ENCODE results near the gene XYLT2. TPM values are rescaled to one million over a fixed set of nuclear protein-coding genes. Genes with fewer than 3 reads are reported as not detected.

Gene XYLT2
- total and polyA plus RNA-seq, 2 donors (not counting 3 experiments of a cell fraction or from before 2014, with no cell fraction given) = 19.1 to 26.6 TPM

DNA sequence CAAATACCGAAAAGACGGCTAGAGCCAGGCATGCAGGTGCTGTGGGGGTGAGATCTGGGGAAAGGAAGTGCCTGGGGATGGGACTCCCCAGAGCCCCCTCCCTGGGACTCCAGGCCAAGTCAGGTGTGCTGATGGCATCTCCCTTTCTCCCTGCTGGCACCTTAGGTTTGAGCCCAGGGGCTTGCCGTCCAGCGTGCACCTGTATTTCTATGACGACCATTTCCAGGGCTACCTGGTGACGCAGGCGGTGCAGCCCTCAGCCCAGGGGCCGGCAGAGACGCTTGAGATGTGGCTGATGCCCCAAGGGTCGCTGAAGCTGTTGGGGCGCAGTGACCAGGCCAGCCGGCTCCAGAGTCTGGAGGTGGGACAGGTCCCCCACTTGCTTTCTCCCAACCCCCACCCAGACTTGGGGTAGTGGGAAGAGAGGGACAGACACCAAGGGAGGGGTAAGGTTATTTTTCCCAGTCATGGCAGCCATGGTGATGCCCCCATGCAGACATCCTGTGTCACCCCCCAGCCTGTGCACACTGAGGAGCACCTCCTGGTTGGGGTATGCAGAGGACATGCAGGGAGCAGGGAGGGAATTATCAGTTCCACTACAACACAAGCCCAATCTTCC, 11.1 kb downstream of the XYLT2 start:
- CTCF ChIA-PET = no interaction called here

More for the DNA sequence above, 11.1 kb downstream of the XYLT2 start:
- Histone ChIP-seq H3K4me2 (ENCODE audit: insufficient read depth, low read length) (no peak overlapping the region), H3K27me3 (ENCODE audit: control insufficient read depth in 2 of 2, insufficient read depth in 2 of 2, low read length in 2 of 2) (no peaks in the 10 kb centered on the region), H3K4me1 (ENCODE audit: control insufficient read depth, extremely low read depth, insufficient read depth, low read length) (no peaks in the 10 kb centered on the region), H3K27ac (ENCODE audit: insufficient read depth, low read depth, low read length) (no peak overlapping the region), H3K9me3 (replicated peaks; ENCODE audit: control insufficient read depth, insufficient read depth, low read length) (no peaks in the 10 kb centered on the region), H2AFZ (ENCODE audit: low read depth, low read length) (no peak overlapping the region), H3K36me3 (ENCODE audit: control insufficient read depth in 2 of 2, extremely low read depth in 1 of 2, insufficient read depth in 2 of 2, low read length in 2 of 2) (peaks cover 3 to 39% of the 10 kb centered on the region in 2 experiments), H4K20me1 (replicated peaks; ENCODE audit: control insufficient read depth, extremely low read depth, insufficient read depth, low read length) (no peaks in the 10 kb centered on the region), H3K4me3 (replicated peaks in 1 of 3; ENCODE audit: insufficient read depth in 1 of 3, low read depth in 1 of 3, low read length in 3 of 3) (no peak overlapping the region), H3K79me2 (ENCODE audit: control insufficient read depth, insufficient read depth, low read length) (no peaks in the 10 kb centered on the region), H3K9me1 (replicated peaks; ENCODE audit: control insufficient read depth, extremely low read depth, insufficient read depth, low read length) (no peaks in the 10 kb centered on the region), H3K9ac (replicated peaks; ENCODE audit: extremely low read depth, insufficient read depth, low read length) (no peak overlapping the region)
- intact Hi-C loops (cut with micrococcal nuclease) (no loop called here), dilution Hi-C loops (cut with MboI; ENCODE audit: extremely low pct_ligation_motif_present, low sequenced_read_pairs) (no loop called here)
- POLR2A ChIA-PET = no interaction called here
- TF ChIP-seq, protein P1, sequence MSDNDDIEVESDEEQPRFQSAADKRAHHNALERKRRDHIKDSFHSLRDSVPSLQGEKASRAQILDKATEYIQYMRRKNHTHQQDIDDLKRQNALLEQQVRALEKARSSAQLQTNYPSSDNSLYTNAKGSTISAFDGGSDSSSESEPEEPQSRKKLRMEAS (IDR thresholded peaks at IDR 0.05; ENCODE audit: insufficient read depth, insufficient read length) = no peak
- TF ChIP-seq, protein P2, sequence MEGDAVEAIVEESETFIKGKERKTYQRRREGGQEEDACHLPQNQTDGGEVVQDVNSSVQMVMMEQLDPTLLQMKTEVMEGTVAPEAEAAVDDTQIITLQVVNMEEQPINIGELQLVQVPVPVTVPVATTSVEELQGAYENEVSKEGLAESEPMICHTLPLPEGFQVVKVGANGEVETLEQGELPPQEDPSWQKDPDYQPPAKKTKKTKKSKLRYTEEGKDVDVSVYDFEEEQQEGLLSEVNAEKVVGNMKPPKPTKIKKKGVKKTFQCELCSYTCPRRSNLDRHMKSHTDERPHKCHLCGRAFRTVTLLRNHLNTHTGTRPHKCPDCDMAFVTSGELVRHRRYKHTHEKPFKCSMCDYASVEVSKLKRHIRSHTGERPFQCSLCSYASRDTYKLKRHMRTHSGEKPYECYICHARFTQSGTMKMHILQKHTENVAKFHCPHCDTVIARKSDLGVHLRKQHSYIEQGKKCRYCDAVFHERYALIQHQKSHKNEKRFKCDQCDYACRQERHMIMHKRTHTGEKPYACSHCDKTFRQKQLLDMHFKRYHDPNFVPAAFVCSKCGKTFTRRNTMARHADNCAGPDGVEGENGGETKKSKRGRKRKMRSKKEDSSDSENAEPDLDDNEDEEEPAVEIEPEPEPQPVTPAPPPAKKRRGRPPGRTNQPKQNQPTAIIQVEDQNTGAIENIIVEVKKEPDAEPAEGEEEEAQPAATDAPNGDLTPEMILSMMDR (IDR thresholded peaks at IDR 0.05; ENCODE audit: extremely low read depth in 1 of 2, insufficient read depth in 1 of 2, low read depth in 1 of 2, low read length in 2 of 2) = no peak
- no peak for TF ChIP-seq FOS (IDR thresholded peaks at IDR 0.05; ENCODE audit: borderline replicate concordance, insufficient read depth, low read length)
- no peak for TF ChIP-seq JUN (IDR thresholded peaks at IDR 0.05; ENCODE audit: borderline replicate concordance, insufficient read depth, insufficient read length, low read depth)
- TF ChIP-seq POLR2A (IDR thresholded peaks at IDR 0.05; ENCODE audit: low read depth, low read length) = no peak
- TF ChIP-seq GATA2 (IDR thresholded peaks at IDR 0.05; ENCODE audit: insufficient read depth, insufficient read length, low read depth, low read length) = no peak
- TF ChIP-seq EZH2 (IDR thresholded peaks at IDR 0.05; ENCODE audit: borderline replicate concordance, low read depth, low read length, severe bottlenecking) = no peak
- no peak for TF ChIP-seq MYC (IDR thresholded peaks at IDR 0.05; ENCODE audit: low read depth, low read length)
- TF ChIP-seq POLR2AphosphoS5 (IDR thresholded peaks at IDR 0.05; ENCODE audit: insufficient read depth, low read depth, low read length) = no peak
- DNase-seq (ENCODE audit: low read depth, low spot score) (no peak), FAIRE-seq (no peak)
- BruUV-seq (replicated peaks) = no TSS peak
